ENCODE measurements around the gene CCNE1. TPM values are rescaled to one million over a fixed set of nuclear protein-coding genes. Genes with fewer than 3 reads are reported as not detected.
A peak's percentile ranks its signal among the peaks of the same experiment; 100 is the strongest.

Gene CCNE1
- total and polyA plus RNA-seq, 2 of the 13 experiments (the other 11 are each of a cell fraction or from before 2014, with no cell fraction given), result 16.0 to 50.6 TPM

GRCh38 chr19:29841209-29841558 is 29.4 kb downstream of the CCNE1 start (continued):
- TF ChIP-seq ZBTB40 (IDR thresholded peaks at IDR 0.05) (no peak), ZBTB40 (CRISPR knock-in tag; IDR thresholded peaks at IDR 0.05) (no peak), MLXIP (CRISPR knock-in tag; IDR thresholded peaks at IDR 0.05; ENCODE audit: borderline replicate concordance) (no peak), THAP7 (CRISPR knock-in tag; IDR thresholded peaks at IDR 0.05) (no peak), ZBTB10 (CRISPR knock-in tag; IDR thresholded peaks at IDR 0.05; ENCODE audit: borderline replicate concordance) (no peak), KDM5A (IDR thresholded peaks at IDR 0.05; ENCODE audit: borderline replicate concordance, low read length) (no peak), AHR (CRISPR knock-in tag; IDR thresholded peaks at IDR 0.05) (no peak), TEAD3 (CRISPR knock-in tag; optimal IDR thresholded peaks at IDR 0.05; ENCODE audit: borderline replicate concordance) (peak; percentile 86), UBTF (CRISPR knock-in tag; IDR thresholded peaks at IDR 0.05) (peak; percentile 39; the same call in 1 of the 2 replicates), SRSF4 (IDR thresholded peaks at IDR 0.05; ENCODE audit: low read depth, low read length, poor library complexity, severe bottlenecking) (no peak)
